ENCODE results near the gene KRTAP4-11.
"Not testable (repeated sequence)": the region's sequence is repeated elsewhere in the genome, so short reads cannot be mapped to it uniquely, and the experiment has no call there.

The KRTAP4-11 gene

DNA sequence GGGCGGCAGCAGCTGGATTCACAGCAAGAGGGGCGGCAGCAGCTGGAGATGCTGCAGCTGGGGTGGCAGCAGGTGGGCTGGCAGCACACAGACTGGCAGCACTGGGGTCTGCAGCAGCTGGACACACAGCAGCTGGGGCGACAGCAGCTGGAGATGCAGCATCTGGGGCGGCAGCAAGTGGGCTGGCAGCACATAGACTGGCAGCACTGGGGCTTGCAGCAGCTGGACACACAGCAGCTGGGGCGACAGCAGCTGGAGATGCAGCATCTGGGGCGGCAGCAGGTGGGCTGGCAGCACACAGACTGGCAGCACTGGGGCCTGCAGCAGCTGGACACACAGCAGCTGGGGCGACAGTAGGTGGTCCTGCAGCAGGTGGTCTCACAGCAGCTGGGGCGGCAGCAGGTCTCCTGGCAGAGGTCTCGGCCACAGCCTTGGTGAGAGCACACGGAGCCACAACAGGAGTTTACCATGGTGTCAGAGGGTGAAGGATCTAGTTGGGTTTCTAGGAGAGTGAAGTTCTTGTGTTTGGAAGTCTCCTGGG, at the start of gene KRTAP4-11:
KRTAP4-11 (minus strand) TSS at position 528 of the 541 bp plus-strand sequence; CDS start at position 470, 58 bp downstream.
- not testable (repeated sequence) for DNase-seq (ENCODE audit: low spot score)

DNA sequence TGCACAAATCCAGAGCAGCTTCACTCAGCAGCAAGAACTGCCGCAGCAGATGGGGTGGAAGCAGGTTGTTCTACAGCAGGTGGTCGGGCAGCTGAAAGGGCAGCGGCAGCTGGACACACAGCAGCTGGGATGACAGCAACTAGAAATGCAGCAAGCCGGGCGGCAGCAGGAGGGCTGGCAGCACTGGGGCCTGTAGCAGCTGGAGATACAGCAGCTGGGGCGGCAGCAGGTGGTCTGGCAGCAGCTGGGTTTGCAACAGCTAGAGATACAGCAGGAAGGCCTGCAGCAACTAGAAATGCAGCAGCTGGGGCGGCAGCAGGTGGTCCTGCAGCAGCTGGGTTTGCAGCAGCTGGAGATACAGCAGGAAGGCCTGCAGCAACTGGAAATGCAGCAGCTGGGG, 49.4 kb upstream of the KRTAP4-11 start:
- DNase-seq (ENCODE audit: low spot score) = no peak

DNA sequence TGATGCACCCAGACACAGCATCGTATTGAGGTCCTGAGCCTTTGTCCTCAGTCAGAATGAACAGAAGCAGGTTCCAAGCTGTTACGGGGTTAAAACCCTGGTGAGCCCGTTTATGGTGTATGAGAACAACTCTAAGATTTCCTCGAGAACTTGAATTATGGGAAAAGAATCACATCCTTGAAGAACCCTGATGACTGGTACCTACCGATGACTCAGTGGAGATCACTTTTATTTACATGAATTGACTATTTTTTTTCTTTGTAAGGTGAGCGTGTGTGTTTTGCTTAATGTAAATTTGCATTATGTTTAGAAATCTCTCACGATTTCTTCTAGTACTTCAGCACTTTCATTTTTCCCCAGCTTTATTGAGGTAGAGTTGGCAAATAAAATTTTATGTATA, 45.7 kb upstream of the KRTAP4-11 start:
- DNase-seq (ENCODE audit: low spot score) = no peak

DNA sequence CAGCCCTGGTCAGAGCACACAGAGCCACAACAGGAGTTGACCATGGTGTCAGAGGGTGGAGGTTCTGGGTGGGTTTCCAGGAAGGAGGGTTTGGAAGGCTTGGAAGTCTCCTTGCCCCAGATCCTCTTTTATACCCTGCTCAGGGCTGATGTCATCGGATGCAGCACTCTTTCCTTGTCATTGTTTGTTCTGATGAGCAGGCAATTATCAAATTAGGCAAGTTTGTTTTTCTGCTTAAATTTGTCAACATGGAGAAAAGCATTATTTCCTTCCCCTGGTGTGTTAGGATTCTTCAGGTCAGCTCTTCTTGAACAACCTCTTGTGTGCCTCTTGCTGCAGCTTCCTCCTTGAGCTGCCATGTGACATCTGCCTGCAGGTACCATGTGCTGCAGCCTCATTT, 42.5 kb upstream of the KRTAP4-11 start, which contains the start of gene KRTAP4-4:
KRTAP4-4 (minus strand) TSS at position 101 of the 400 bp plus-strand sequence; CDS start at position 44, 57 bp downstream.
- DNase-seq (ENCODE audit: low spot score) = no peak

DNA sequence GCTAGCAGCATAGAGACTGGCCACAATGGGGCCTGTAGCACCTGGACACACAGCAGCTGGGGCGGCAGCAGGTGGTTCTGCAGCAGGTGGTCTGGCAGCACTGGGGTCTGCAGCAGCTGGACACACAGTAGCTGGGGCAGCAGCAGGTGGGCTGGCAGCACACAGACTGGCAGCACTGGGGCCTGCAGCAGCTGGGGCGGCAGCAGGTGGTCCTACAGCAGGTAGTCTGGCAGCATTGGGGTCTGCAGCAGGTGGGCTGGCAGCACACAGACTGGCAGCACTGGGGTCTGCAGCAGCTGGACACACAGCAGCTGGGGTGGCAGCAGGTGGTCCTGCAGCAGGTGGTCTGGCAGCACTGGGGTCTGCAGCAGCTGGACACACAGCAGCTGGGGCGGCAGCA, 42.0 kb upstream of the KRTAP4-11 start:
- DNase-seq (ENCODE audit: low spot score) = not testable (repeated sequence)

DNA sequence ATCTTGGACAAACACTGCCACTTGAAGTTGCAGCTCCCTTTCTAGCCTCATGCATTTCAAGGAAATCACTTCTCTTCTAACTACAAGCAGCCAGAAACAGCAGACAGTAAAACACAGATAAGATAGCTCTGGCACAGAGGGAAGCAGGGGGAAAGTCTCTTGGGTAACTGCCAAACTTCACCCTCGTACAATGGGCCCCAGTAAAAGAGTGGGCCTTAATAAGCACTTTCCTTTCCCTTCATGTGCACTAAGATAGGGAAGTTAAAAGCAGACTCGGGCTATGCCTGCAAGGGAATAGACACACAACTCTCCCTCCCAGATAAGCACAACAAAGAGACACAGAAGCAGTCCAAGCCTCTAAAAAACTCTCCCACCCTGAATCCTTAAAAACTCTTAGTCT, 35.7 kb upstream of the KRTAP4-11 start:
- DNase-seq (ENCODE audit: low spot score) = no peak

DNA sequence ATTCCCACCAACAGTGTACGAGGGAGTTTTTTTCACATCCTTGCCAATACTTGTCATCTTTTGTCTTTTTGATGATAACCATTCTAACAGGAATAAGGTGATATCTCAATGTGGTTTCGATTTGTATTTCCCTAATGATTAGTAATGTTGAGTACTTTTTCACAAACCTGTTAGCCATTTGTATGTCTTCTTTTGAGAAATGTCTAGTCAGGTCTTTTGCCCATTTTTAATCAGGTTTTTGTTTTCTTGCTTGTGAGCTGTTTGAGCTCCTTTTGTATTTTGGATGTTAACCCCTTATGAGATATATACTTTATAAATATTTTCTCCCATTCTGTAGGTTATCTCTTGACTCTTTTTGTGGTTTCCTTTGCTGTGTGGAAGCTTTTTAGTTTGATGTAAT, 33.4 kb upstream of the KRTAP4-11 start:
- no peak for DNase-seq (ENCODE audit: low spot score)

DNA sequence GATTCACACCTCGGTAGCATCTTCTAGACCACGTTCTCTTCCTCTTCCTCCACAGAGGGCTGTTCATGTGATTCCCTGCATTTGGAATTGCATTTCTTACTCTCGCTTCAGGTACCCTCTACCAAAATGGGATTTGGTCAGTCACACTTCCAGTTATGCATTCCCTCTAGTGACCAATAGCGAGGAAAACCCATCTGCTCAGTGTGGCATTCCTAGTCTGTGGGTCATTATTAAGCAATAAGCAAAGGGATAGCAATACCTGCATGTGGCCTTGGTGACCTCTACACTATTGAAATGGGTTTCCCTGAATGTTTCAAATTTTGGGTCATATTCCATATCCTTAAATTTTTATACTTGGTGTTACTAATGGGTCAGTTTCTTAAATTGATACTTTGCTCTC, 31.9 kb upstream of the KRTAP4-11 start:
- DNase-seq (ENCODE audit: low spot score) = no peak

DNA sequence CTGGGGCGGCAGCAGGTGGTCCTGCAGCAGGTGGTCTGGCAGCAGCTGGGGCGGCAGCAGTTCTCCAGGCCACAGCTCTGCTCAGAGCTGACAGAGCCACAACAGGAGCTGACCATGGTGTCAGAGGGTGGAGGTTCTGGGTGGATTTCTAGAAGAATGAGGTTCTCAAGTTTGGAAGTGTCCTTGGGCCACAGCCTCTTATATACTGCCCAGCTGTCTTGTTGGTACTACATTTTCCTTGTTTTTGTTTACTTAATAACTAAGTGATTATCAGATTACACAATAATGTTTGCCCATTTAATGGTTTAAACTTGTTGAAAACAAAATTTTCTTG, 31.4 kb upstream of the KRTAP4-11 start, which contains the start of gene KRTAP4-5:
KRTAP4-5 (minus strand) TSS at position 174 of the 334 bp plus-strand sequence; CDS start at position 116, 58 bp downstream.
- DNase-seq (ENCODE audit: low spot score) = no peak

DNA sequence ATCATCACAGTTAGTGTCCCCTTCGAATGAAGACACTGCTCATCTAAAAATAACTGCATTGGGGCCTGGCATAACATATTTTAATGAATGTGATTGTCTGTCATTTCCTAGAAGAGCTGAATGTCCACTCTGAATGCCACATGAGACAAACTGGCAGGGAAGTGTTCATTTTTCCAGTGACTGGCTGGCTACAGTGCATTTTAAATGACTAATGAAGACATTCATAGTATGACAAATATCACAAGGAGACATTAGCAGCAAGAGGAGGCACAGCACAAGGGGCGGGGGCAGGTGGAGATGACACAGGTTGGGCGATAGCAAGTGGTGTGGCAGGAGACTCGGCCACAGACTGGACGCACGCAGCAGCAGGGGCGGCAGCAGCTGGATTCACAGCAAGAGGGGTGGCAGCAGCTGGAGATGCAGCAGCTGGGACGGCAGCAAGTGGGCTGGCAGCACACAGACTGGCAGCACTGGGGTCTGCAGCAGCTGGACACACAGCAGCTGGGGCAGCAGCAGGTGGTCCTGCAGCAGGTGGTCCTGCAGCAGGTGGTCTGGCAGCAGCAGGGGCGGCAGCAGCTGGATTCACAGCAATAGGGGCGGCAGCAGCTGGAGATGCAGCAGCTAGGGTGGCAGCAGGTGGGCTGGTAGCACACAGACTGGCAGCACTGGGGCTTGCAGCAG, 30.9 kb upstream of the KRTAP4-11 start:
- not testable (repeated sequence) for DNase-seq (ENCODE audit: low spot score)

DNA sequence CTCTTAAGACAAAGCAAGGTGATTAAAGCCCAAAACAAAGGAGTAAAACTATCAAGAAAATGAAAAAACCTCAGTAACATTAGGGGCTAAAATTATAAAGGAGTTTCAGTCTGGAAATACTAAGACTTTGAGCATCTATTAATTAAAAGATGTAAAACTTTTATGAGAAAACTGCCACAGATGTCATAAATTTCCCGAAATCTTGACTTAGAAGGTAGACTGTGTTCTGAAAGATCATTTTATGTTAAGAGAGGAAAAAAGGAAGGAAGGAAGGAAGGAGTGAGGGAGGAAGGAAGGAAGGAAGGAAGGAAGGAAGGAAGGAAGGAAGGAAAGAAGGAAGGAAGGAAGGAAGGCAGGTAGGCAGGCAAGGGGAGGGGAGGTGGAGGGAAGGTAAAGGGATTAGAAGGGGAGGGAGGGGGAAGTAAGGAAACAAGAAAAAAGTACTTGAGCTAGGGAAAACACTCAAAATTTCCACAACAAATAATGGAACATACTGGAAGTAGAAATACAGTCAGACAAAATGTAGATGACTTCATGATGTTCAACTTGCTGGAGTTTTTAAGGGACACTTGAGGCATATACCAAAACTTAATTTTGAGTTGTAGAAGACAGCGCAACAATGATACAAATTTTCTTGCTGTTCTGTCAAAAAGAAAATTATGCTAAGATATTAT, 29.5 kb upstream of the KRTAP4-11 start:
- DNase-seq (ENCODE audit: low spot score) = no peak

DNA sequence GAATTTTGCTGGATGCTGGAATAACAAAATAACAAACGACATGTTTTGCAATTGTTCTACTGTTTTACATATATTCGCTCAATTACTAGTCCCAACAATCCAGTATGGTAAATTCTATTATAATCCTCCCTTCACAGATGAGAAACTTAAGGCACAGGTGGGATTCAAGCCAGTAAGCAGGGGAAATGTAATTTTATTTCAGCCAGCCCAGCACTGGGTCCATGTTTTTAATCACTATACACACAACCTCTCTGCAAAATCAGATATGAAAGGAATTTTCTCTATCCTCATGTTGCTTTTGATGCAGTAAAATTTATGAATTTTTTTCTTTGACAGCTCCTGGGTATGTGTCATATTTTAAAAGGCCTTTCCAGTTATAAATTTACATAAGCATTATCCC, 27.1 kb upstream of the KRTAP4-11 start:
- no peak for DNase-seq (ENCODE audit: low spot score)

DNA sequence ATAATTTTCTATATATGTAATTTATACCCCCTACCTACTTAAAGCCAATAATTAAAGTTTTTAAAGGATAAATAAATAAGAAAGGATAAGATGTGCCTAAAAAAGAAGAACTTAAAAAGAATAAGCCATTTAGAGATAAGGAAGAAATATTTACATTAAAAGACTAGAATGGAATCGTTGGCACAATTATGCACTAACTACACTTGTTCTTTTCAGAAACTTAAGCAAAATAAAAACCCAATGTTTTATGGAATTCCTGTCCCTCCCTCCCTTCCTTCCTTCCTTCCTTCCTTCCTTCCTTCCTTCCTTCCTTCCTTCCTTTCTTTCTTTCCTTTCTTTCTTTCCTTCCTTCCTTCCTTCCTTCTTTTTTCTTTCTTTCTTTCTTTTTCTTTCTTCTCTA, 26.7 kb upstream of the KRTAP4-11 start:
- DNase-seq (ENCODE audit: low spot score) = no peak

DNA sequence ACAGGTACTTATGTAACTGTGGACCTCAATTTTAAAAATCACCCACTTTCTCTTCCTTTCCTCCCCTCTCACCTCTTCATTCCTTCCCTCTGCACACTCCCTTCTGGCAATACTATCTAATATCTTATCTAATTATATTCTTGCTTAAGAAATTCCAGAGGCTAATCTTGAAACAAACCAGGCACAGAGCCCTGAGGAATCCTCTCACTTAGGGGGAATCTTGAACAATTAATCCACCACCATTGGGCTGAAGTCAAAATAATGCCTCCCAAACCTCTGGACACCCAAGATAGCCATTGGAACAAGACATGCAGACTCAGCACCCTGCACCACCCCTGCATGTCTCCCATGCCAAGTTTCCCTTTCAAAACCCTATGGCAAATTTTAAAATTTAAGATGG, 23.2 kb upstream of the KRTAP4-11 start:
- DNase-seq (ENCODE audit: low spot score) = no peak

DNA sequence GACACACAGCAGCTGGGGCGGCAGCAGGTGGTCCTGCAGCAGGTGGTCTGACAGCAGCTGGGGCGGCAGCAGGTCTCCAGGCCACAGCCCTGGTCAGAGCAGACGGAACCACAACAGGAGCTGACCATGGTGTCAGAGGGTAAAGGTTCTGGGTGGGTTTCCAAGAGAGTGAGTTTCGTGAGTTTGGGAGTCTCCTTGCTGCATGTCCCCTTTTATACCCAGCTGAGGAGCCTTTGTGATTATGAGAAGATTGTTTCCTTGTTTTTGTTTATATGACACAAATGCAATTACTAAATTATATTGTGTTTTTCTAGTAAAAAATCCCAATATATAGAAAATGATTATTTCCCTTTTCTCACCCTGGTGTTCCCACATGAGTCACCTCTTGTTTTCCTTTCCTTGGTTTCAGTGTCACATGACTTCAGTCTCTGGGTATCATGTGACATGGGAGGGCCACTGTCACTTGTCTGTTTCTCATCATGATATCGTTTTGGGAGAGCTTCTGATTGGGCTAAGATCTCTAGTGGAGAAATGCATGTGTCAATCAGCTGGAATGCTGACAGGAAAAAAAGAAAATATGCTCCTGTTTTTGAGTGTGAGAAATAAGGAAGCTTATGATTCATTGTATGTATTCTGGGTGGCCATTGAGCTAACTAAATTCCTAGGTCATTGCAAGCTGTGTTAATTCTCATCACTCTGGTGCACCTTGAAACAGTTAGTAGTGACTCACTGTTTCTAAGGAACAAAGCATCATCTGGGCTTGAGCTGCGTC, 22.4 kb upstream of the KRTAP4-11 start, which contains the start of gene KRTAP4-6:
KRTAP4-6 (minus strand) TSS at position 185 of the 772 bp plus-strand sequence; CDS start at position 128, 57 bp downstream.
- no peak for DNase-seq (ENCODE audit: low spot score)

DNA sequence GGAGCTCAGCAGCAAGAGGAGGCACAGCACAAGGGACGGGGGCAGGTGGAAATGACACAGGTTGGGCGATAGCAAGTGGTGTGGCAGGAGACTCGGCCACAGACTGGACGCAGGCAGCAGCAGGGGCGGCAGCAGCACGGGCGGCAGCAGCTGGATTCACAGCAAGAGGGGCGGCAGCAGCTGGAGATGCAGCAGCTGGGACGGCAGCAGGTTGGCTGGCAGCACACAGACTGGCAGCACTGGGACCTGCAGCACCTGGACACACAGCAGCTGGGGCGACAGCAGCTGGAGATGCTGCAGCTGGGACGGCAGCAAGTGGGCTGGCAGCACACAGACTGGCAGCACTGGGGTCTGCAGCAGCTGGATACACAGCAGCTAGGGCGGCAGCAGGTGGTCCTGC, 21.7 kb upstream of the KRTAP4-11 start:
- DNase-seq (ENCODE audit: low spot score) = not testable (repeated sequence)

DNA sequence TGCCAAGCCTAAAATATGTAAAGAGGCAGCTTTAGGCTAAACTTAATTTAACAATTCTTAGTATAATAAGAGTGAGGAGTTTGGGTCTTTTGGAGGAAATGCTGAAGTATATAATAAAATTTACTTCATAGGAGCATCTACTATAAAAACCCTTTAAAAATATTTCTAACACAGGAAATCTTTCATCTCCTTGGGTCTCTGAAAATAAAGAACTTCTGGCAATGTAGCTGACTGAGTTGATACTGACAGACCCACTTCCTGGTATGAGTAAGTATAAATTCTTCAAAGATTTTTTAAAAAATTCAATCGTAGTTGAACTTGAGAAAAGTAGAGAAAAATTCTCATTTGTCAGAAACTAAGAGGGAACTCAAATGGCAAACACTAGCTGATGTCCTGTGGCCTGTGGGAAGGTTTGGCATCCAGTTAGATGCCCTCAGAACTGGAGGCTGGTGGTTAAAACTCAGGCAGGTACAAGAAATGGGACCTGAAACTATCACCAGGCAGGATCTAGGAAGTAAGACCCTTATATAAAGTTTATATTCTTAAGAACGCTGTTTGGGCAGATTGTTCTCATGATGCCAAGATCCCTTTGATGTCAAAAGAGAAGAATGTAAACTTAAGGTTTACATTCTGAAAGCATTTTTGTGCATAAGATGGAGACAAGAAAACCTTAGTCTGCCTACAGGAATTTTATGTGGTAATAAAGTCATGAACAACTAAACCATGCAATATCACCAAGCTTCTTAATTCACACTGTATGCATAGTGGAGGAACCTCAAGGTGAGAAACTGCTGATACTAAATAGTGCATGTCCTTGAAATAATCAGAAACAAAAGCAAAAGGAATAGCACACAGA, 15.9 kb upstream of the KRTAP4-11 start:
- no peak for DNase-seq (ENCODE audit: low spot score)

DNA sequence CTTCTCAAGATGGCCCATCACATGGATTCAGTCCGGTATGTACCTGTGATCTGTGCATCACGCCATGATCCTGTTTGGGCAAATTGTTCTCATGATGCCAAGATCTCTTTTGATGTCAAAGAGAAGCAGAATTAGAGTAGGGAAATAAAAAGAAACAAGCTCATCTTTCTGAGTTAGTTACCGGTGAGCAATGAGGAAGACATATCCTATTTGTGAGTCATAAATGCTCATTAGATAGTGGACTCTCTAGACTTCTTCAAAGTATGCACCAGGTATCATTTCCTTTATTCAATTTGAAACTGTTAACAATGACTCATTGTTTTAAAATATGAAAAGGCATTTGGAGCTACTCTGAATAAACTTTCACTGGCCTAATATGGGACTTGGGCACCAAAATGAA, 13.8 kb upstream of the KRTAP4-11 start:
- DNase-seq (ENCODE audit: low spot score) = no peak

DNA sequence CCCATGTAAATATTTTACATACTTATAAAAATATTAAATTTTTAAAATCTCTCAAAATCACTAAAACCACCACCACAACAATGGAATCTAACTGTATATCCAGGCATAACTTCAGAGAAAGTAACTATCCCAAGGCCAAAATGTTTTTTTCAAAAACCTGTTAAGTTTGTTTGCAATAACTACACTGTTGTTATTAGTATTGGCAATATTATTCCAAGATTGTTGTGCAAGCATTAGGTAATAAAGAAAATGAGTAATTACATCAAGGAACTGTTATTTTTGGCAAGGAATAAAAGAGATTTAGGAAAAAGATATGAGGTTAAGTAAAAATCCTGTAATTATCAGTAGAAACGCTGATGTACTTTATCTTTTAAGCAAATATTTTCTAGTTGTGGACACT, 9.2 kb upstream of the KRTAP4-11 start:
- DNase-seq (ENCODE audit: low spot score) = no peak

DNA sequence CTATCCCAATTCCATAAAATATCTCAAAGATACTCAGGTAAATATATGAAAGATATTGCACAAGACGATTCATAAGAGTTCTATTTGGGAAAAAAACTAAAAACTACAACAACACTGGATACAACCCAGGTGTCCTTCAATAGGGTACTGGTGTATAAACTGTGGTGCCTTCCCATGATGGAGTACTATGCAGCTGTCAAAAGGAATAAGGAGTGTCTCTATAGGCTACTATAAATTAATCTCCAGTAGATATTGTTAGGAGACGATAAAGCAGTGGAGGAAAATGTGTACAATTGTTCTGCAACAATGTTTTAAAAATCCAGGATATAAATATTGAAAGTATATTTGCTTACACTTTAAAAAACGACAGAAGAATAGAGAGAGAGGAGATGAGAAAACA, 8.2 kb upstream of the KRTAP4-11 start:
- DNase-seq (ENCODE audit: low spot score) = no peak

DNA sequence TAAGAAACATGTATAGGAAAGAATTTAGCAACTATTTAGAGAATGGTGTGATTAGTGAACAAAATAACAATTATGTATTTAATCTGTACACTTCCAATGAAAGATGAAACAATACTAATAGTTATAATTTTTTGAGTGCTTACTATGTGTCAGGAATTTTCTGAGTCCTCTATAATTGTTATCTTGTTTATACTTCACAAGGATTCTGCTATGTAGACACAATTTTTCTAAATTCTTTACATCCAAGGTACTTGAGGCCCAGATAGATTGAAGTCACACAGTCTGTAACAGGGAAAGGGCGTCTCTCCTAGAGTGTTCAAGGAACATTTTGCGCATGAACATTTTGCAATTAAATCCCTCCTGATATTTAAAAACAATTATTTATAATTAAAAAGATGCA, 6.9 kb upstream of the KRTAP4-11 start:
- no peak for DNase-seq (ENCODE audit: low spot score)

Data from left forelimb (tissue), 1 donor.